Measurements from ENCODE around the gene SHROOM4.

Gene SHROOM4, protein sequence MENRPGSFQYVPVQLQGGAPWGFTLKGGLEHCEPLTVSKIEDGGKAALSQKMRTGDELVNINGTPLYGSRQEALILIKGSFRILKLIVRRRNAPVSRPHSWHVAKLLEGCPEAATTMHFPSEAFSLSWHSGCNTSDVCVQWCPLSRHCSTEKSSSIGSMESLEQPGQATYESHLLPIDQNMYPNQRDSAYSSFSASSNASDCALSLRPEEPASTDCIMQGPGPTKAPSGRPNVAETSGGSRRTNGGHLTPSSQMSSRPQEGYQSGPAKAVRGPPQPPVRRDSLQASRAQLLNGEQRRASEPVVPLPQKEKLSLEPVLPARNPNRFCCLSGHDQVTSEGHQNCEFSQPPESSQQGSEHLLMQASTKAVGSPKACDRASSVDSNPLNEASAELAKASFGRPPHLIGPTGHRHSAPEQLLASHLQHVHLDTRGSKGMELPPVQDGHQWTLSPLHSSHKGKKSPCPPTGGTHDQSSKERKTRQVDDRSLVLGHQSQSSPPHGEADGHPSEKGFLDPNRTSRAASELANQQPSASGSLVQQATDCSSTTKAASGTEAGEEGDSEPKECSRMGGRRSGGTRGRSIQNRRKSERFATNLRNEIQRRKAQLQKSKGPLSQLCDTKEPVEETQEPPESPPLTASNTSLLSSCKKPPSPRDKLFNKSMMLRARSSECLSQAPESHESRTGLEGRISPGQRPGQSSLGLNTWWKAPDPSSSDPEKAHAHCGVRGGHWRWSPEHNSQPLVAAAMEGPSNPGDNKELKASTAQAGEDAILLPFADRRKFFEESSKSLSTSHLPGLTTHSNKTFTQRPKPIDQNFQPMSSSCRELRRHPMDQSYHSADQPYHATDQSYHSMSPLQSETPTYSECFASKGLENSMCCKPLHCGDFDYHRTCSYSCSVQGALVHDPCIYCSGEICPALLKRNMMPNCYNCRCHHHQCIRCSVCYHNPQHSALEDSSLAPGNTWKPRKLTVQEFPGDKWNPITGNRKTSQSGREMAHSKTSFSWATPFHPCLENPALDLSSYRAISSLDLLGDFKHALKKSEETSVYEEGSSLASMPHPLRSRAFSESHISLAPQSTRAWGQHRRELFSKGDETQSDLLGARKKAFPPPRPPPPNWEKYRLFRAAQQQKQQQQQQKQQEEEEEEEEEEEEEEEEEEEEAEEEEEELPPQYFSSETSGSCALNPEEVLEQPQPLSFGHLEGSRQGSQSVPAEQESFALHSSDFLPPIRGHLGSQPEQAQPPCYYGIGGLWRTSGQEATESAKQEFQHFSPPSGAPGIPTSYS (N-terminal part only)

DNA sequence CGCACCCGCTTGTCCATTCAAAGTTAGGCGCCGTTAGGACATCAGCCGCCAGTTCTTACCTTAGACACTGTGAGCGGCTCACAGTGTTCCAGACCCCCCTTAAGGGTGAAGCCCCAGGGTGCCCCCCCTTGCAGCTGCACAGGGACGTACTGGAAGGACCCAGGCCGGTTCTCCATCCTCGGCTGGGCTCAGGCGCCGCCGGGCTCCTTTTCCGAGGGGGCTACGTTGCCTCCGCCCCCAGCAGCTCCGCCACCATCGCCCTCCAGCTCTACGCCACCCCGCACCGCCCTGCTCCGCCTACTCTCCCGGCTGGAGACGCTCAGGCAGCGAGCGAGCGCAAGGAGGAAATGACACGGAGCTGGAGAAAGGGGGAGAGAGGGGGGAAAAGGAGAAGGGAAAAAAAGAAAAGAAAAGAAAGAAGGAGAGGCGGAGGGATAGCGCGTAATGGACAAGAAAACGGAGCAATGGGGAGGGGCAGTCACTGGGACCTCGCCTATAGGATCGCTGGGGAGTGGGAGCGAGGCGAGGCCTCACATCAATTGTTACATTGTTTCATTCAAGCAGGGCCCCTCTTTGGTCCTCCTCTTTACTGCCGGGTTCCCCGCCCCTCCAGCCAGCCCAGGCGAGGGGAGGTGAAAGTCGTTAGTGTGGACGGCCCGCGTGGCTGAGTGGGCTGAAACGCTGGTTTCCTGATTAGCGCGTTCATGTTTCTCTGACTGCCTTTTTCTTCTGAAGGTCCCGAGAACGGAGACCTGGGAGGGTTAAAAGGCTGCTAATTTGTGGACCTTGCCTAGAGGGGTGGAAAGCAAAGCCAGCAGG, at the start of gene SHROOM4:
Gene SHROOM4, minus strand, starts transcription at position 352 of the 819 bp plus-strand sequence. Its CDS starts 176 bp downstream, at position 176.
- no peak for DNase-seq

DNA sequence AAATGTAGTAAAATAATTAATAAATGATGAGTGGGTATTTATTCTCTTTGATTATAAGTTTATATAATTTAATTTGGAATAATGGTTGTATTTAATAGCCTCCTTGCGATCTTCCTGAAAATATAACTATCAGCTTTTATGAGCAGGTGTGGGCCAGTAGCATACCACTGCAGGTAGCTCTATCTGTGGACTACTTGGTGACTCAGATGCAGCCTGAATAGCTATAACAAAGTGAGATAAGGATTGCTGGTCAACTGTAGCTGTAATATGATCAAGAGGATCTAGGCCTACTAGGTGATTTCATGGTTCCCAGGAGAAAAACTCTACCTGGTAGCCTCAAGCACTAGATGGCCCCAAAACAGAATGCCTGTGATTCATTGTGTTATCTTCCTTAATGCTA, 49.5 kb upstream of the SHROOM4 start:
- no peak for DNase-seq

DNA sequence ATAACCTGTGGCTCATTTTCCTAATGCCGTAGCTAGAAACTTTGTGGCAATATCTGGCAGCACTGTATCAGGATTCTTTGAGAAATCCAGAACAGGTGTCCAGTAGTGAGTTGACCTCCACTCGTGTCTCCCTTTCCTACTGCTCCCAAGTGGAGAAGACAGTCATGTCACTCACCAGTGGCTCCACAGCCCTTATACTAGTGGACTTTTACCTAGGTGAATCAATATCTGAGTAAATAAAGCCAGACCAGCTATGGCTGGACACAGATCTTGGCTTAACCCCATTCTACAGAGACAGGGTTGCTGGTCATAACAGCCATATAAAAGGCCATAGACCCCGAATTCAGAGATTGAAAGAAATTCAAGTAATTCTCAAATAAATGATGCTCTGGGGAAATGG, 46.5 kb upstream of the SHROOM4 start:
- no peak for DNase-seq

GRCh38 chrX:50858548-50858947, 44.6 kb upstream of the SHROOM4 start:
- DNase-seq, result no peak

DNA sequence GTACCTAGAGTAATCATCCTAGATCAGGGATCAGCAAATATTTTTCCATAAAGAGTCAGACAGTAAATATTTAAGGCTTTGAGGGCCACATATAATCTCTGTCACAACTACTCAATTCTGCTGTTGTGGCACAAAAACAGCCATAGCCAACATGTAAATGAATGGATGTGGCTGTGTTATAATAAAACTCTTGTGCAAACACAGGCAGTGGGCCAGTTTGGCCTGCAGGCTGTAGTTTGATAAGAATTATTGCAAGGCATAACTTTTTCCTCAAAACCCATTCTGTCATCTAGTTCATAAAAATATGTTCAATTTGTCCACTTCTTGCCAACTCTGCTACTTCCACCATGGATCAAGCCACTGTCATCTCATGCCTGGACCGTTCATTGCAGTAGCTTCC, 39.4 kb upstream of the SHROOM4 start:
- no peak for DNase-seq

- DNase-seq, result no peak
These were observed 38.5 kb upstream of the SHROOM4 start for GRCh38 chrX:50852524-50852923.

DNA sequence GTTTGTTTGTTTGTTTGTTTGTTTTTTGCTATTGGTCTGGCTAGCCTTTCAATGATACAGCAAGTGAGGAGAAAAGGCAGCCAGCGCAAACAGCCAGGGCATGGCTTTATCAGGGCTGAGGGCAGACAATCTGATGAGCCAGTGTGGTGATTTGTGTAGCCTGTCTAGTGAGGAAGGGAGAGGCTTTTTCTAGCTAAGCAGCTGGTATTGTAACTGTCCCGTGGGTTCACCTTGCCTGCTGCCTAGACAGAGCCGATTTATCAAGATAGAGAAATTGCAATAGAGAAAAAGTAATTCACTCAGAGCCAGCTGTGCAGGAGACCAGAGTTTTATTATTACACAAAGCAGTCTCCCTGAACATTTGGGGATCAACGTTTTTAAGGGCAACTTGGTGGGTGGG, 28.2 kb upstream of the SHROOM4 start:
- no peak for DNase-seq

DNA sequence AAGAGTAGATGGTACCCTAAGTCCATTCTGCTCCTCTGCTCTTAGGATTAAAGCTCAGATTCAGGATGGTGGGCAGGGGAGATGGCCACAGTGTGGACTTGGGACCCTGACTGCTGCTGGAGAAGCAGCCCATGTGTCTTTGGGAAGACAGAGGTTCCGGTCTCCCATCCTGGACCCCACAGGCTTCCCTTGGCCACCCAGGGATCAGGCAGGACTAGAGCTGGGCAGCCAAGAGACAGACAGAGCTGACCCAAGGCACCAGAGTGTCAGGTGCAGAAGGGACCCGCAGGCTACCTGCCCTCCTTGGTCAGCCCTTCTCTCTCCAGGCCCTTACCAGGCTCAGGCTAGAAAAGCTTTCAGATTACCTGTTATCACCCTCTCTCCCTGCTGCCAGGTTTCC, 25.7 kb upstream of the SHROOM4 start:
- no peak for DNase-seq

DNA sequence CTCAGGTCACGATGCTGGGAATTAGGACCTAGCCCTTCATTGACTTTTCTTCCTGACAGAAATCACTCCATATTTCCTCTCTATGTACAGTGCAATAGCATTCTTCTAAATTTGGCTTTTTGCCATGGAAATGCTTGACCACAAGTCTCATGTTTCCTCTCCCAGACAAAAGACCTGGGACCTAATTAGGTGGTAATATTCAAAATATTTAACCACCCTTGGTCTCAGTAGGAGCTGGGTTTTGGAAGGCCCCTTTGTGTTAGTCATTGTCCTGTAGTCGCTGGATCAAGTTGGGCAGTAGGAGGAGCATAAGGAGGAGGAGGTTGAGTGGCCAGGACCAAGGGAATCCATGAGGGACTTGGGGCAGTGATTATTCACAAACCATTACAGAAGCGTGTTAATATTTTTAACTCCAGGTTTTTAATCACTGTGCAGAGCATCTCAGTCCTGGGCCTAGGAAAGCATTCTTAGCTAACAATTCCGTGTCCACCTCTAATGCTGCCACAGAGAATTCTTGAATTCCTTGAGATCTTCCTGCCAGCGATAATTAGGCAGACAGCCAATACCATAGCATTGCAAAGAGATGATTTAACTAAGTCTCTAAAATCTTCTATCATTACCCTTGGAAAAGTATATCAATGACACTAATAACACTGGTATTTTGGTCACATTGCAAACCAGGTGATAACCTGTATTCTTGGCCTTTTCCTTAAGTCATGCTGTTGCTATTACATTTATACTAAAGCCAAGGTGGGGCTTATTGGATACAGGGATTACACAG, 25.0 kb upstream of the SHROOM4 start:
- DNase-seq, result no peak

DNA sequence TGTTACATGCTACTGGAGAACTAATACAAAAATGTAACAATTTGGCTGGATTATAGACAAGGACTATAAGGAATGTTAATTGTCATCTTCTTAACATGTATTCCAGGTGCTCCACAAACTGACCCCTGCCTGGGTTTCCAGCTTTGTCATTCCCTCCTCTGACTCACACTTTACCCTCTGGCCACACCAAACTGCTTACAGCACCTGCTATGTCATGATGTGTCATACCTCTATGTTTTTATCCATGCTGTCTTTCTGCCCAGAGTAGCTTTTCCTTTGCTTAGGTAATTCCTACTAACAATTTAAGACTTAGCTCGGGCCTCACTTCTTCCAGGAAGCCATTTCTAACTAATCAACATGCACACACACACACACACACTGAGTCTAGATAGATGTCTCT, 14.0 kb upstream of the SHROOM4 start:
- no peak for DNase-seq

DNA sequence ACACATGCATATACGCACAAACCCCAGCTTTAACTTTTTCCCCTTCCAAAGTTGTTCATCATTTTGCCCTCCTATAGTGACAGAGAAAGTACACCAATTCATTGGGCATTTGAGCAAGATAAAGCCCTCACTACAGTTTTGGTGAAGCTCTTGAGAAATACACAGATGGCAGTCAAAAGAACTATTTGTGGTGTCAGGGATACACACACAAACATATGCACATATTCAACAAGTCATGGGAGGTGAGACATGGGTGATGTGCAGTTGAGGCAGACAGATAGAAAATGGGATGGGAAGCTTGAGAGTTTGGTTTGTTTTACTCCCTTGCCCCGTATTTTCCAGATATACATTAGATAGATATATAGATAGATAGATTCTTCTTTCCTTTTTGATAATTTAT, 11.8 kb upstream of the SHROOM4 start:
- DNase-seq, result no peak

GRCh38 chrX:50818986-50819385, 5.0 kb upstream of the SHROOM4 start:
- DNase-seq, result no peak

DNA sequence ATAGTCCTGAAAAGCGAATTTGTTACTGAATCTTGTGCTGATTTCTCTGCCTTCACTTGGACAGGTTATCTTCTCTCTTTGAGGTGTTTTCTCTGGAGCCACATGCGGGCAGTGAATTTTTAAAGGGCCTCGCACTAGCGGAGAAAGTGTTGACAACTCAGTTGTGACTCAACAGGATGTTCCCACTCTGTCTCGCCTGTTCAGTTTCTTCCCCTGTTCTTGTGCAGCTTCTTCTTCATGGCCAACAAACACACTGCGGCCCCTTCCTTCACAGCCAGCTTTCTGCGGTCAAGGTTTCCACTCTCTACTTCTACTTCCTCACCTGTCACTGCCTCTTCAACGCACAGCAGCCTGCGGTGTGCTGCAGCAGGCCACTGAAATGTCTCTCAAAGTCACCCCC, 1.1 kb upstream of the SHROOM4 start:
- DNase-seq, result no peak

- no peak for DNase-seq
These were observed 707 bp upstream of the SHROOM4 start for GRCh38 chrX:50814701-50815100.

GRCh38 chrX:50812995-50813842, 775 bp downstream of the SHROOM4 start:
- no peak for DNase-seq

DNA sequence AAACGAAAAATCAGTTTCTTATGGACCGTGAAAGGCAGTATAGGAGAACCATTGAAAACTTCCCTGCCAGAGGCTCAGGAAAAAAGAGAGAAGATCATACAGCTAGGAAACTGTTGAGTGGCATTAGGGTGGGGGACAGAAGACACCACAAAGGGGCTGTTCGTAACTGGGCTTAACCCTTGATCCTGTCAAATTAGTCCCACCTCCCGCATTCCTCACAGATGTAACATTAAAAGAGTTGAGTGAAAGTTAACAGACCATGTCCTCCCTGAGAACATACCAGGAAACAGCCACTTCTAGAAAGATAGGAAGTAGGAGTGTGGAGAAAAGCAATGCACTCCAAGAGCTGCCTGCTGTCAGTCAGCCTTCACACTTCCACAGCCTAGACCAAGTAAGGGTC, 8.7 kb downstream of the SHROOM4 start:
- no peak for DNase-seq

GRCh38 chrX:50801135-50801534, 12.9 kb downstream of the SHROOM4 start:
- no peak for DNase-seq

GRCh38 chrX:50799531-50799961, 14.4 kb downstream of the SHROOM4 start:
- DNase-seq, result no peak

- no peak for DNase-seq
These were observed 15.2 kb downstream of the SHROOM4 start for GRCh38 chrX:50798783-50799182.

- no peak for DNase-seq
These were observed 26.9 kb downstream of the SHROOM4 start for GRCh38 chrX:50787099-50787498.
